ENCODE data around the gene TSPAN3.

Gene TSPAN3

DNA sequence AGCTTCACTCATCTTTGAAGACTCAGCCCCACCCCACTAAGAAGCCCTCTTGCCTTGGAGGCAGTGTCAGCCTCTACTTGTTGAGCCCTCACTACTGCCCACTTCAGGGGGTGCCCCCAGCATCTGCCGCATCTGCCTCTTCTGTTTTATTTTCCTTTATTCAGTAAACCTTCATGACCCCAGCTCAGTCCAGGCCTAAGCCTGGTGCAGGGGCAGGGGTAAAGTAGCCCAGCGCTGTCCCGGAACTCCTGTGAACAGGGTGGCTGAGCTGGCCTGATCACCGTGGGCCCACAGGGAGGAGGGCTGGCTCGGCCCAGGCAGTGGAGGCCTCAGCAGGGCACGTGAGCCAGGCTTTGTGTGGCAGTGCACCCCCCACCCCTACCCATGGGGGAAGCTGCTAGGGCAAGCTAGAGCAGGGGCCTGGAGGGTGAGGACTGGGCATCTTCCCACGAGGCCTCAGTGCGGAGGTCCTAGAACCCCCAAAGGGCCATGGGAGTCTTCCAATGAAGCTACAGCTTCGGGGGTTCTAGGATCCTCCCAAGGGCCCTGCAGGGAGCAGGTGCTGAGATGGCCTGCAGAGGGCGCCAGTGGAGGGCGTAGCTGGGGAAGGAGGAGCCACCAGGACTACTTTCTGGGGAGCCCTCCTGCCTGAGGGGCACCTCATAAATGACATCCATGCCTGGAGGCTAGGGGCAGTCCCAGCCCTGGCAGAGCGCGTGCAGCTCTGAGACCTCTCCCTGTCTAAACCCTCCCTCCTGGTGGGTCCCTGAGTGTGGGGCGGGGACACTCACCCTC, 36.0 kb downstream of the TSPAN3 start:
- no peak for DNase-seq (ENCODE audit: low read depth in 4 of 4, low spot score in 1 of 4)

DNA sequence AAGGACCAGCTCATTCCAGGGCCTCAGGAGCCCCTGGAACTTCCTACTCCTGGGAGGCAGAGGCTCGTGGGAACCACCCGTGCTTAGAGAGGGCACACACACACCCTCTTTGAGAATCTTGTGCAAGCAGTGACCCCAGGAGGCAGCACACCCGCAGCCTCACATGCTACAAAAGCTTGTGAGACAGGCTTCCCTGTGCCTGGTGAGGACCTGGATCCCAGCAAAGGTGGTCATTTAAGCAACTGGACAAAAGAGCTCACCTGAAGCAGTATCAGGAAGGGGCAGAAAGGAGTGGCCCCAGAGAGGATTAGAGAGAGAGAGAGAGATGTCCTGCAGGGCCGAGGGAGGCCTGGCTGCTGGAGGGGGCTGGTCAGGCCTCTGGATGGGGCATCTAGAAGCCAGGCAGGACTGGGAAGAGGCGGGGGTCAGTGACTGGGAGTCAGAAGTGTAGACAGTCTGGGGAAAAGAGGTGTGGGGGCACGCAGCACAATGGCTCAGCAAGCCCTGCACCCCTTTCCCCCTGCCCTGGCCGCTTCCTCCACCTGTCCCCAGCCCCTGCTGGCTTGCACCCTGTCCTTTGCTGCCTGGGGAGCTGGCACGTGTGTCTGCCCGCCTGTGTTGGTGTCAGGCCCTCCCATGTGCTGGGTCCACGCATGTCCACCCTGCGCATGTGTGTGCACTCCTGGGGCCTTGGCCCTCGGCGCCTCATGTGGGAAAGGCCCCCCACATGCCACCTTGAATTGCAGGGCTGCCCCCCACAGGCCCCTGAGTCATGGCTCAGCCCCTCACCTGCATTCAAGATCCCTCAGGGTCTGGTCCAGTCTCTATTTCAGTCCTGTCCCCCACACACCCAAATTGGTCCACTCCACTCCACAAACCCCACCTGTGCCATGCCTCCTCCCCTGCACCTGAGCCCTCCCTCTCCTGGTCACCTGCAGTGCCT, 36.9 kb downstream of the TSPAN3 start:
- DNase-seq (ENCODE audit: low read depth in 4 of 4, low spot score in 1 of 4) = no peak

- DNase-seq (ENCODE audit: low read depth in 4 of 4, low spot score in 1 of 4) = no peak
These were observed 37.5 kb downstream of the TSPAN3 start for GRCh38 chr15:77033417-77033728.

DNA sequence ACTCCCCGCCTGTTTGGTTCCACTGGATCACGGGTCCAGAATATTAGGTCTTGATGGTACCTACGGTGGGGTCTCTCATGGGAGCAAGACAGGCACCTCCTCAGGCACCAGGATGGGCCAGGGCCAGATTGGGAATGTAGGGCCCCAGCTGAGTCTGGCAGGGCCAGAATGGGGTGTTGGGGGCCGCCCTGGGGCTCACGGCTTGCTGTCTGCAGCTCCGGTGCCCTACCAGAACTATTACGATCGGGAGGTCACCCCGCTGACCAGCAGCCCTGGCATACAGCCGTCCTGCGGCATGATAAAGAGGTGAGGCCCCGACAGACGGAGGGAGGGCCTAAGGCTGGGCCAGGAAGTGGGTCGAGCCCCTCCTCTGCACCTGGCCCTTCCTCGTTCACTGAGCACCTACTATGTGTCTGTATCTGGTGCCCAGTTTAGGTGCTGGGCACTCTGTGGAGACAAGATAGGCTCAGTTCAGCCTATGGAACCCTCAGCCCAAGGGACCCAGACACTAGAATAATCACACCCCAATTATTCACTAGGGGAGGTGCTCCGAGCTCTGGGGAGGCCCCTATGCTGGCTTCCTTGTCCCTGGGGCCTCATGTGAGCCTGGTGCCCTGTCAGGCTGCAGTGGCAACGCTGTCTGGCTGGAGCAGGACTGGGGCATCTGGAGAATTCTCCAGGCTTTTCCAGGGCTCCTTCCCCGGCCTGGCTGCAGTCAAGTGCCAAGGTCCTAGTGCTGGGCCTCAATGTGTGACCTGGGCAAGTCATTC, 38.1 kb downstream of the TSPAN3 start:
- DNase-seq (ENCODE audit: low read depth in 4 of 4, low spot score in 1 of 4) = no peak

- DNase-seq (ENCODE audit: low read depth in 4 of 4, low spot score in 1 of 4) = no peak
These were observed 38.8 kb downstream of the TSPAN3 start for GRCh38 chr15:77032052-77032646.

DNA sequence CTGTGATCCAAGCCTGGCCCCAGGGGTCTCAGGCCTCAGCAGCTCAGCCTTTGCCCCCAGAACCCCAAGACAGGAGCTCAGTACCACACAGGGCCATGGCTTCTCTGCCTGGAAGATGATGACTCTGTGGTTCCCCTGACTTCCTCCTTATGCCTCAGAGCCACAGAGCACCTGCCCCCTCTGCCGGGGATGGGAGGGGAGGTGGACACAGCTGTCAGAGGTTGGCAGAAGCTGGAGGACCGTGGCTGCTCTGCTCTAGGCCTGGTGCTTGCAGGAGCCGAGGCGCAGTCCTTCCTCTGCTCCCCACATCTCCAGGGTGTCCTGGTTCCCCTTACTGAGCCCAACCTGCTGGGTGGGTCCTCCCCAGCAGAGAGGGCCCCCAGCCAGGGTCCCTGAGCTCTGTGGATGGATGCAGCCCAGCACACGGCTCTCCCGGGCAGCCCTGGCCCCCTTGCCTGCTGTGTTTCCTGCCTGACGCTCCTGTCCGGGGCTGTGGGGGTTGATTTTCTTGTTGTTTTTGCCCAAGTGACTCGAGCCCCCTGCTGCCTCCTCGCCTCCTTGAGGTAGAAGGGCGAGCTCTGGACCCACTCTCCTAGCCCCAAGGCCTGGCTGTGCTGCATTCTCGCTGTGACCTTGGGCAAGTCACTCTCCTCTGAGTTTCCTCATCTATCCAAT, 39.4 kb downstream of the TSPAN3 start:
- no peak for DNase-seq (ENCODE audit: low read depth in 4 of 4, low spot score in 1 of 4)

GRCh38 chr15:77030928-77031375, 40.0 kb downstream of the TSPAN3 start:
- no peak for DNase-seq (ENCODE audit: low read depth in 4 of 4, low spot score in 1 of 4)

- no peak for DNase-seq (ENCODE audit: low read depth in 4 of 4, low spot score in 1 of 4)
These were observed 40.6 kb downstream of the TSPAN3 start for GRCh38 chr15:77030048-77030927.

DNA sequence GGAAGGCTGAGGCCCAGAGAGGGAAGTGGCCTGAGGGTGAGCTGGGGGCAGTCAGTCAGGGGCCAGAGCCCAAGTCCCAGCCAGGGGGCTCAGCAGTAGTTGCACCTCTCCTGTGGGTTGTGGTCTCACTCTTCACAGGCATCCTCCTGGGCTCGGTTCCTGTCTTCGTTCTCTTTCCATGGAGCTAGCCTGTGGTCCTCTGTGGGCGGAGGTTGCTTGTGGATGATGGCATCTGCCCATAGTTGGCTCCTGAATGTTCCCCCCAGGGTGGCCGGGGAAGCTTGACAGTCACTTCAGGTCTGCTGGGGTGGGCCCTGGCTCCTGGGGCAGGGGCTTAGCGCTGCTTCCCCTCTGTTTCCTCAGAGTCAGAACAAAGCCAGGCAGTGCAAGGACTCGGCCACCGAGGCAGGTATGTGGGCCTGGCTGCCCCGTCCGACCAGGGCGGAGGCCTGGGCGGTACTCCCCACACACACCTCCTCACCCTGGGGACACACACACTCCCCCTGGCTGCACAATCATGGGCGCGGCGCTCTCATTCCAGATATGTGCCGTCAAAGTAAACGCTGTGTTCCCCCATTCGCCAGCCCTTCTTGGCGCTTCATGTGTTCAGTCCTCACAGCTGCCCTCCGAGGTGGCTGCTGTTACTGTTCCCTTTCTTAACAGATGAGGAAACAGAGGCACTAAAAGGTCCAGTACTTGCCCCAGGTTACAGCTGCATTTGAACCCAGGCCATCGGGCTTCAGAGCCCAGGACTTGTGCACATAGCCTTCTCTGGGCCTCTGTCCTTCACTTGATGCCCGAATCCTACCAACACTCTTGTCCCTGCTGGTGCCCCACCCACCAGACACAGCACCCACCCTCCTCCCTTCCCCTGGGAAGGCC, 41.5 kb downstream of the TSPAN3 start:
- no peak for DNase-seq (ENCODE audit: low read depth in 4 of 4, low spot score in 1 of 4)

- DNase-seq (ENCODE audit: low read depth in 4 of 4, low spot score in 1 of 4) = no peak
These were observed 42.3 kb downstream of the TSPAN3 start for GRCh38 chr15:77028451-77029165.

- DNase-seq (ENCODE audit: low read depth in 4 of 4, low spot score in 1 of 4) = no peak
These were observed 43.0 kb downstream of the TSPAN3 start for GRCh38 chr15:77027697-77028450.

DNA sequence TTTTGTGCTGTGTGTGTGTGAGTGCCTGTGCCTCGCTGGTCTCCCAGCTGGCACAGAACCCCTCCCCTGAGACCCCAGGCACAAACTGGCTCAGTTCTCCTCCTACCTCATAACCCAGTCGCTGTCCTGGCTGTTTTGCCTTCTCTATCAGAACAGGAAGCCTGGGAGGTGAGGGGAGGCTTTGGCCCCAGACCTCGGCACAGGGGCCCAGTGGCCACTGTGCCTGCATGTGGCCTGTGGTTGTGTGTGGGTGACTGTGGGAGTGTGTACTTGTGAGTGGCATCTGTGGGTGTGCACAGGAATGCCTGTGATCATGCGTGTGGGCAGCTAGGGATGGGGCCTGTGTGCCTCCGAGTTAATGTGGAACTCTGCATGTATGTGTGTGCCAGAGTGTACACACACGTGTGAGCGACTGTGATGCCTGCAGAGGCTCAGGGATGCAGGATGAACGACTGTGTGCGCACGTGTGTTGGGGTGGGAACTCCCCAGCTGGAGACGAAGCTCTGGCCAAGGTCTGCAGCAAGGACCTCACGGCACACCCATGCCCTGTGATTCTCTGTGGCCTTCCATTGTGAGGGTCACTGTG, 43.7 kb downstream of the TSPAN3 start:
- no peak for DNase-seq (ENCODE audit: low read depth in 4 of 4, low spot score in 1 of 4)

- no peak for DNase-seq (ENCODE audit: low read depth in 4 of 4, low spot score in 1 of 4)
These were observed 44.3 kb downstream of the TSPAN3 start for GRCh38 chr15:77026501-77027110.

GRCh38 chr15:77025941-77026411, 44.9 kb downstream of the TSPAN3 start:
- no peak for DNase-seq (ENCODE audit: low read depth in 4 of 4, low spot score in 1 of 4)

DNA sequence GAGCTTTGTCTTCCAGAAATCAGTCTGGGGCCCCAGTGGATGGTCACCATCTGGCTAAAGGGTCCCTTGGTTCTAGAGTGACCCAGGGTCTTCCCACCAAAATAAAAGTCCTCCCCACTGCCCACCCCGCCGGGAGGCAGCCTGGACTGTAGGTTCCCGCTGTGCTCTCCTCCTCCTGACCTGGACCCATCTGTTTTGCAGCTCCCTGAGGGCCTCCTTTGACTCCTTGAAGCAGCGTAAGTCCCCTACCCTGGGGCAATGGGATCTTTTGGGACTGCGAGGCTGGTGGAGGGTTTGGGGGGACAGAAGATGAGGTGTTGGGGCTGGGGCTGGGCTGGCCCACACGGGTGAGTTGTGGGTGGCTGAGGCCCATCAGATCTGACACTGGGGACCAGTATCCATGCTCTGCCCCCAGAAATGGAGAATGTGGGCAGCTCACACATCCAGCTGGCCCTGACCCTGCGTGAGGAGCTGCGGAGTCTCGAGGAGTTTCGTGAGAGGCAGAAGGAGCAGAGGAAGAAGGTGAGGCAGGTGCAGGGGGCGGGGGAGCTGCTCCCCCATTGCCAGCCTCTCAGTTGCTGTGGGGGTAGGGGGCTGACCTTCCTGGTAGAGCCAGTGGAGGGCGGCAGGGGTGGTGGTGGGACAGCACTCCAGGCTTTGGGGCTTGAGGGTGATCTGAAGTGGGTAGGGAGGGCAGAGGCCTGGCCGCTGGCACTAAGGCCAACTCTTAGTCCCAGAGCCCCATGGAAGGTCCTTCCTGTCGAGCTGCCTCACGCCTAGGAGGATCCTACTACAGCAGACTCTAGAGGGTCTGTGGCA, 45.6 kb downstream of the TSPAN3 start:
- DNase-seq (ENCODE audit: low read depth in 4 of 4, low spot score in 1 of 4) = no peak

Data from stimulated activated CD4-positive, alpha-beta T cell treated with anti-CD3 and anti-CD28 coated beads, Interleukin-1b, Interleukin-23, amount 100 ng/mL, for 24 hours (primary cell).